ENCODE measurements around the gene SLBP. TPM values are rescaled to one million over a fixed set of nuclear protein-coding genes. Genes with fewer than 3 reads are reported as not detected.

SLBP gene
- total and polyA plus RNA-seq, 10 donors: 24.0 to 52.0 (median 34.7) TPM

DNA sequence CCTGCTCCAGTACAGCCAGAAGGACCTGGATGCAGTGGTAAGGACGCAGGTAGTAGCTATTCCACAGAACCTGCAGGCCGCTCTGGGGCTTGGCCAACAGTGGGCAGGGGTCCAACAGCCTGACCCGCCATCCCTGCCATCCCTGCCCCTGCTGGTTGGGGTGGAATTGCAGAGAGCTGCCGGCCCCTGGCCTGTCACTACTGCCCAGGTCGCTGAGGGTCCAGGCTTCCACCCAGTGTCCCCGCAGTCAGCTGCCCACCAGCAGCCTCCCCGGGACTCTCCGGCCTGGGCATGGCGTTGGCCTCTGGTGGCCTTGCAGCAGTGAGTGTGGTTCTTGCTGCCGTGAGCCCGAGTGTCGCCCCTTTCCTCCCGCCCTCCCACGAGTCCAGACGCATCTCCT lies 25.5 kb upstream of the SLBP start:
- Histone ChIP-seq H3K27me3 (replicated peaks in 1 of 7) (no peaks in the 10 kb centered on the region), H3K4me3 (no peak overlapping the region), H3K9me3 (peaks cover 2 to 27% (median 19%) of the 10 kb centered on the region in 8 donors), H3K4me1 (no peaks in the 10 kb centered on the region), H3K36me3 (peaks cover 0 to 100% (median 92%) of the 10 kb centered on the region in 6 donors), H3K27ac (no peak overlapping the region)
- no peak for DNase-seq
- intact Hi-C loops (cut with DNase I; ENCODE audit: low total_unique reads): no loop called here
- 95 to 98% (median 97%) methylated on average over 11 to 15 of the region's 15 CpGs for WGBS, 5 donors
- TF ChIP-seq POLR2A (IDR thresholded peaks at IDR 0.05): no peak
- no peak for TF ChIP-seq POLR2AphosphoS5 (IDR thresholded peaks at IDR 0.05)
- TF ChIP-seq, protein P1, sequence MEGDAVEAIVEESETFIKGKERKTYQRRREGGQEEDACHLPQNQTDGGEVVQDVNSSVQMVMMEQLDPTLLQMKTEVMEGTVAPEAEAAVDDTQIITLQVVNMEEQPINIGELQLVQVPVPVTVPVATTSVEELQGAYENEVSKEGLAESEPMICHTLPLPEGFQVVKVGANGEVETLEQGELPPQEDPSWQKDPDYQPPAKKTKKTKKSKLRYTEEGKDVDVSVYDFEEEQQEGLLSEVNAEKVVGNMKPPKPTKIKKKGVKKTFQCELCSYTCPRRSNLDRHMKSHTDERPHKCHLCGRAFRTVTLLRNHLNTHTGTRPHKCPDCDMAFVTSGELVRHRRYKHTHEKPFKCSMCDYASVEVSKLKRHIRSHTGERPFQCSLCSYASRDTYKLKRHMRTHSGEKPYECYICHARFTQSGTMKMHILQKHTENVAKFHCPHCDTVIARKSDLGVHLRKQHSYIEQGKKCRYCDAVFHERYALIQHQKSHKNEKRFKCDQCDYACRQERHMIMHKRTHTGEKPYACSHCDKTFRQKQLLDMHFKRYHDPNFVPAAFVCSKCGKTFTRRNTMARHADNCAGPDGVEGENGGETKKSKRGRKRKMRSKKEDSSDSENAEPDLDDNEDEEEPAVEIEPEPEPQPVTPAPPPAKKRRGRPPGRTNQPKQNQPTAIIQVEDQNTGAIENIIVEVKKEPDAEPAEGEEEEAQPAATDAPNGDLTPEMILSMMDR (IDR thresholded peaks at IDR 0.05 in 8 of 11, conservative IDR thresholded peaks at IDR 0.05 in 3 of 11): no peak

DNA sequence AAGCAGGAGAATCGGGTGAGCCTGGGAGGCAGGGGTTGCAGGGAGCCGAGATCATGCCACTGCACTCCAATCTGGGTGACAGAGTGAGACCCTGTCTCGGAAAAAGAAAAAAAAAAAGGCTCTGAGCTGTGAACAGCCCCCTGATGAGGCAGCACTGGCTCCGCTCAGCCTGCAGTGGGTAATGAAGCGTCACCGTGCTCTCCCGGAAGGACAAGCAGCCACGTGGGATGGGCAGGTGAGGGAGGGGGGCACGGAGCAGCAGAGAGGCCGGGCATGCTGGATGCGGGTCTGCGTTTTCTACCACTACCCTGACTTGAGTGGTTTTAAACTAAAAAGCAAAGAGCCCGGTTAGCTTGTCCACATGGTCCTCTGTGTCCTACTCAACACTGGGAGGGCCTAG lies 24.7 kb upstream of the SLBP start:
- no peak overlapping the region for H3K27ac ChIP-seq
- no peak for DNase-seq
- H3K4me3 ChIP-seq: no peak overlapping the region
- H3K27me3 ChIP-seq (replicated peaks in 1 of 7): no peaks in the 10 kb centered on the region
- peaks cover 2 to 27% (median 19%) of the 10 kb centered on the region in 8 donors for H3K9me3 ChIP-seq
- no peak for TF ChIP-seq POLR2A (IDR thresholded peaks at IDR 0.05)
- TF ChIP-seq, protein P1 (IDR thresholded peaks at IDR 0.05 in 8 of 11, conservative IDR thresholded peaks at IDR 0.05 in 3 of 11): no peak
- no peak for TF ChIP-seq POLR2AphosphoS5 (IDR thresholded peaks at IDR 0.05)
- H3K36me3 ChIP-seq: peaks cover 0 to 100% (median 89%) of the 10 kb centered on the region in 6 donors
- 94 to 96% (median 96%) methylated on average over 13 of the region's 13 CpGs for WGBS, 5 donors
- intact Hi-C loops (cut with DNase I; ENCODE audit: low total_unique reads): no loop called here
- H3K4me1 ChIP-seq: no peaks in the 10 kb centered on the region

DNA sequence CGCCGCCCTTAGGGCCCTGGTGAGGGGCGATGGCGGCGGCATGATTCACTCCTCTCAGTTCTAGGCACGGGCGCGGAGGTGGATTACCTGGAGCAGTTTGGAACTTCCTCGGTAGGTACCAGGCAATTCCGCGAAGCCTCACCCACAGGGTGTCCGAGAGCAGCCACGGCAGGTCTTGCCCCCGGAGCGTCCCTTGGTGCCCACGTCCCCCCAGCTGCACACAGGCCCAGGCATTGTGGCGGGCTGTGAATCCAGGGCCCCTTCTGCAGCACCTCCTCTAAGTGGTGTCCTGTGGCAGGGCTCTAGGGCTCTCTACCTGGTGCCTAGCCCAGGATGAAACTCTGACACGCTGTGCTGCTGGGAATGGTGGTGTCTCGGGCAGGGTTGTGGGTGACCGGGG lies 23.1 kb upstream of the SLBP start:
- 83 to 98% (median 94%) methylated on average over 7 to 20 of the region's 20 CpGs for WGBS, 5 donors
- TF ChIP-seq POLR2AphosphoS5 (IDR thresholded peaks at IDR 0.05) (no peak), POLR2A (IDR thresholded peaks at IDR 0.05) (no peak)
- TF ChIP-seq, protein P1 (IDR thresholded peaks at IDR 0.05 in 8 of 11, conservative IDR thresholded peaks at IDR 0.05 in 3 of 11): no peak
- Histone ChIP-seq H3K9me3 (peaks cover 2 to 27% (median 19%) of the 10 kb centered on the region in 8 donors), H3K27ac (no peak overlapping the region), H3K4me3 (no peak overlapping the region), H3K27me3 (replicated peaks in 1 of 7) (no peaks in the 10 kb centered on the region), H3K4me1 (peaks cover 4 to 13% (median 8%) of the 10 kb centered on the region in 6 donors), H3K36me3 (peaks cover 0 to 100% (median 87%) of the 10 kb centered on the region in 6 donors)
- intact Hi-C loops (cut with DNase I; ENCODE audit: low total_unique reads): no loop called here
- no peak for DNase-seq

DNA sequence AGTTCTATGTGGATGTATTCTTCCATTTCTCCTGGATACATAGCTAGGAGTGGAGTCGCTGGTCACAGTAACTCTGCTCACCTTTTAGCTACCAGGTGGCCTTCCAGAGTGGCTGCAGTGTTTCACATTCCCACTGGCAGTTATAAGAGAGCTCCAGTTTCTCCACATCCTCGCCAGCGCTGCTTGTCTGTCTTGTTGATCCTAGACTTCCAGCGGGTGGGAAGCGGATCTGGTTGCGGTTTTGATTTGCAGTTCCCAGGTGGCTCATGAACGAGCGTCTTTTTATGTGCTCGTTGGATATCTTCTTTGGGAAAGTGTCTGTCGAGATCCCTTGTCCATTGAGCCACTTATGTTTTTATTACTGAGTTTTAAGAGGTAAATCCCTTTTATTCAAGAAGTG lies 20.8 kb upstream of the SLBP start:
- H3K27me3 ChIP-seq (replicated peaks in 1 of 7): no peaks in the 10 kb centered on the region
- peaks cover 0 to 15% (median 8%) of the 10 kb centered on the region in 8 donors for H3K9me3 ChIP-seq
- peaks cover 11 to 36% (median 30%) of the 10 kb centered on the region in 6 donors for H3K4me1 ChIP-seq
- no peak for DNase-seq
- peaks cover 0 to 100% (median 82%) of the 10 kb centered on the region in 6 donors for H3K36me3 ChIP-seq
- WGBS, 5 donors: 95 to 98% (median 96%) methylated on average over 10 of the region's 10 CpGs
- no peak overlapping the region for H3K27ac ChIP-seq
- TF ChIP-seq POLR2AphosphoS5 (IDR thresholded peaks at IDR 0.05) (no peak), POLR2A (IDR thresholded peaks at IDR 0.05) (no peak)
- TF ChIP-seq, protein P1 (IDR thresholded peaks at IDR 0.05 in 8 of 11, conservative IDR thresholded peaks at IDR 0.05 in 3 of 11): no peak
- no peak overlapping the region for H3K4me3 ChIP-seq
- intact Hi-C loops (cut with DNase I; ENCODE audit: low total_unique reads): no loop called here

Measured in spleen (tissue), 11 donors.